Panc1 (cell line): ENCODE data around the gene NTNG2. TPM values are rescaled to one million over a fixed set of nuclear protein-coding genes. Genes with fewer than 3 reads are reported as not detected.

Experiments
- ATAC-seq: fragments of 200-7000 bp; cut with Tn5 transposase; 2 replicates; pipeline ENCODE4 v1.9.1; 2020; ENCODE audit warnings: mild to moderate bottlenecking, moderate library complexity
- BruUV-seq: library from RNA; stranded (reverse); fragments of 400-500 nt; replicated peaks from 2 replicates; lab custom pipeline; 2021; lab: Mats Ljungman, UMichigan
- CTCF ChIA-PET: fragments of 300-600 bp; sonication (Branson Sonifier 250); formaldehyde crosslinking; loops from one replicate; lab custom pipeline; 2022; ENCODE audit warnings: antibody characterized with exemption; lab: Charles Lee
- POLR2A ChIA-PET: fragments of 300-600 bp; sonication (Branson Sonifier 250); formaldehyde crosslinking; loops from one replicate; lab custom pipeline; 2022; ENCODE audit warnings: antibody characterized with exemption; lab: Charles Lee
- DNase-seq: peaks from one replicate; pipeline ENCODE4 v3.0.0-alpha.2; 2010; ENCODE audit warnings: low read depth, low spot score
- H3K27ac ChIP-seq: 2 replicates; pipeline ENCODE4 v1.5.1; 2011; ENCODE audit warnings: mild to moderate bottlenecking, low read length, inconsistent platforms
- H3K27me3 ChIP-seq: fragments of 200-500 bp; sonication (Bioruptor generic); 2 replicates; pipeline ENCODE4 v1.6.0; 2014; ENCODE audit warnings: low read length, inconsistent platforms; ENCODE audit not compliant: control insufficient read depth, insufficient read depth
- H3K36me3 ChIP-seq: fragments of 200-500 bp; sonication (Bioruptor generic); 2 replicates; pipeline ENCODE4 v1.5.1; 2014; ENCODE audit warnings: inconsistent platforms, mild to moderate bottlenecking, low read length, moderate library complexity; ENCODE audit not compliant: control insufficient read depth, insufficient read depth
- H3K4me1 ChIP-seq: 2 replicates; pipeline ENCODE4 v1.5.1; 2011; ENCODE audit warnings: inconsistent platforms, mild to moderate bottlenecking, low read length, moderate library complexity; ENCODE audit not compliant: control insufficient read depth, insufficient read depth
- H3K4me3 ChIP-seq, 2 experiments: 2 replicates each; pipeline ENCODE4 v1.5.1; 2011 to 2012; ENCODE audit warnings: low read depth in 2 of 2, low read length in 2 of 2, mild to moderate bottlenecking in 2 of 2, inconsistent platforms in 1 of 2, moderate library complexity in 1 of 2
- H3K9me3 ChIP-seq: fragments of 200-500 bp; sonication (Bioruptor generic); 2 replicates; pipeline ENCODE4 v1.5.1; 2014; ENCODE audit warnings: low read depth, mild to moderate bottlenecking, inconsistent platforms, low read length, moderate library complexity; ENCODE audit not compliant: control insufficient read depth, insufficient read depth
- CTCF ChIP-seq: fragments of 450-650 bp; IDR thresholded peaks from 2 replicates; pipeline ENCODE4 v1.5.1; 2017; ENCODE audit warnings: mild to moderate bottlenecking
- POLR2AphosphoS5 ChIP-seq: IDR thresholded peaks from 2 replicates; pipeline ENCODE4 v1.6.1; 2012; ENCODE audit warnings: mild to moderate bottlenecking, low read depth, low read length, moderate library complexity
- REST ChIP-seq, 2 experiments: IDR thresholded peaks; 2 replicates each; pipeline ENCODE4 v1.6.1; 2011 to 2012; ENCODE audit warnings: low read depth in 2 of 2, control low read depth in 1 of 2, low read length in 1 of 2, mild to moderate bottlenecking in 1 of 2, moderate library complexity in 1 of 2; ENCODE audit not compliant: insufficient read depth in 1 of 2
- SIN3A ChIP-seq: IDR thresholded peaks from 2 replicates; pipeline ENCODE4 v1.6.1; 2012; ENCODE audit warnings: low read depth, mild to moderate bottlenecking, low read length, moderate library complexity, borderline replicate concordance; ENCODE audit not compliant: insufficient read depth
- TCF7L2 ChIP-seq: IDR thresholded peaks from 2 replicates; pipeline ENCODE4 v1.6.1; 2011; ENCODE audit warnings: mild to moderate bottlenecking, low read depth, low read length, inconsistent platforms
- in situ Hi-C: cut with HindIII; loops from 2 replicates; pipeline ENCODE4 v1.10.0; 2016; ENCODE audit warnings: low sequenced_read_pairs, low pct_unique_long_range_greater_than_20kb
- intact Hi-C: fragments of 100-400 bp; cut with micrococcal nuclease; formaldehyde crosslinking; loops from one replicate; pipeline ENCODE4 v1.10.0; 2022; ENCODE audit not compliant: unreplicated experiment
- total RNA-seq: library from RNA; stranded (reverse); gene quantifications from one replicate; pipeline ENCODE4 v1.2.1, GENCODE V29; 2021; ENCODE audit not compliant: unreplicated experiment

Gene NTNG2
- total RNA-seq, 1 experiment from 2014 or later: 5.1 TPM

GRCh38 chr9:132293145-132293721 is 131.4 kb downstream of the NTNG2 start:
- in situ Hi-C loops (no loop called here), intact Hi-C loops (no loop called here)
- peaks cover 28% of the 10 kb centered on the region for H3K36me3 ChIP-seq
- no peaks in the 10 kb centered on the region for H3K27me3 ChIP-seq
- no peak overlapping the region for H3K4me3 ChIP-seq
- no peak for DNase-seq
- CTCF ChIA-PET: no interaction called here
- POLR2A ChIA-PET: no interaction called here
- TF ChIP-seq POLR2AphosphoS5: no peak
- no peak for TF ChIP-seq CTCF
- no peak for TF ChIP-seq REST (IDR thresholded peaks at IDR 0.05; ENCODE audit: insufficient read depth in 1 of 2, low read depth in 2 of 2, low read length in 1 of 2)
- TF ChIP-seq SIN3A: no peak
- no peak for TF ChIP-seq TCF7L2
- BruUV-seq: no TSS peak
- H3K9me3 ChIP-seq: no peaks in the 10 kb centered on the region
- no peaks in the 10 kb centered on the region for H3K4me1 ChIP-seq
- no peak for ATAC-seq
- no peak overlapping the region for H3K27ac ChIP-seq

Other genes with a start within 250 kb of the NTNG2 start
- 24.4 TPM for gene MED27, start 82.2 kb upstream of the NTNG2 start, total RNA-seq
- 28.1 TPM for gene SETX, start 192.9 kb downstream of the NTNG2 start, total RNA-seq
- gene TTF1, start 244.8 kb downstream of the NTNG2 start, total RNA-seq: 8.4 TPM
- gene CFAP77, start 248.2 kb downstream of the NTNG2 start, total RNA-seq: not detected